ENCODE results near the gene DGCR2.
"Not testable (repeated sequence)": the region's sequence is repeated elsewhere in the genome, so short reads cannot be mapped to it uniquely, and the experiment has no call there.

The DGCR2 gene

GRCh38 chr22:18996376-18996900 lies 125.8 kb downstream of the DGCR2 start:
- DNase-seq: no peak

- no peak for DNase-seq
Measured at GRCh38 chr22:18995327-18995711, 126.9 kb downstream of the DGCR2 start.

- no peak for DNase-seq
Measured at GRCh38 chr22:18994701-18995326, 127.4 kb downstream of the DGCR2 start.

GRCh38 chr22:18994056-18994455 lies 128.2 kb downstream of the DGCR2 start:
- no peak for DNase-seq

DNA sequence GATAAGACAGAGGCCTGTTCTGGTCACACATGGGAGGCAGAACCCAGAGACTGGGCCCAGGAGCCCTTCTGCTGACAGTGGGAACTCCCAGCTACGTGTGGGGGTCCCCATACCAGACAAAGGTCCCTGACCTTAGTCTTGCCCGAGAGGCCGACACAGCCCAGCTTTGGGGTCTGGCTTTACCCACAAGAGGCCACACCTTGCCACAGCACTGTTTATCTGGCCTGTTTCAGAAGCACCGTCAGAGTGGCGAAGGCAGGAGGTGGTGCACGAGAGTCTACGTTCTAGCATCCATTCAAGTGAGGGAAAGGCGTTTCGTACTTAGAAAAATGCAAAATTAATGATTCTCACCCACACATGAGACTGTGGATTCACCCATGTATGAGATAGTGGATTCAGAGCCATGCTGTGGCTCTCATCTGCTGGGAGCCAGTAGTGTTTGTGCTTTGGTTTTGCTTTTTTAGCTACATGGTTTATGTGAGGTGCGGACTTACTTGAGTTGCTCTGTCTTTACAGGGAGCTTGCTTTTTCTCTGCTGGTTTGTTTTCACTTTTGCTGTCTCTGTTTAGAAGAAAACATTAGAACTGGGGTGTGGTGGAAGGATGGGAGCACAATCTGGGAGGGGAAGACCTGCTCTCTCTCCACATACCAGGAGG lies 129.5 kb downstream of the DGCR2 start:
- DNase-seq: no peak

DNA sequence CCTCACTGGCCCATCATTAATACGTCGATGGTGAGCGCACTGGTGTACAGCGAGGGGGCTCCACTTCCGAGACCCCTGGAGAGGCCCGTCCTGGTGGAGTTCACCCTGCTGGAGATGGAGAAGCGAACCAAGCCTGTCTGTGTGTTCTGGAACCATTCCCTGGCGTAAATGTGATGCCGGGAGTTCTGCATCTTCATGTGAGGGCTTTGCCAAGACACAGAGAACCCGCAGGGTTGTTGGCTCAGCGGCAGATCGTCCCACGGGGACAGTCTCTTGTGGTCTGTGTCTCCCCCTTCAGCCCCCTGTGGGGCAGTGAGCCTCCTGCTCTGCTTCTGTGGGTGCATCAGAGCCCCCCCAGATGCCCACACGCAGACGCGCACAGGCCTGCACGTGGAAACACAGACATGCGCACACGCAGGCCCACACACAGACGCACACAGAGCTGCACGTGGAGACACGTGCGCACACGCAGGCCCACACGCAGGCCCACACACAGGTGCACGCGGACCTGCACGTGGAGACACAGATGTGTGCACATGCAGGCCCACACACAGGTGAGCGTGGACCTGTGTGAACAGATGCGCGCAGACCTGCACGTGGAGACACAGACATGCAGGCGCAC lies 130.3 kb downstream of the DGCR2 start:
- DNase-seq: no peak

GRCh38 chr22:18991138-18991432 lies 131.1 kb downstream of the DGCR2 start:
- no peak for DNase-seq

GRCh38 chr22:18990355-18991137 lies 131.7 kb downstream of the DGCR2 start:
- DNase-seq: no peak

DNA sequence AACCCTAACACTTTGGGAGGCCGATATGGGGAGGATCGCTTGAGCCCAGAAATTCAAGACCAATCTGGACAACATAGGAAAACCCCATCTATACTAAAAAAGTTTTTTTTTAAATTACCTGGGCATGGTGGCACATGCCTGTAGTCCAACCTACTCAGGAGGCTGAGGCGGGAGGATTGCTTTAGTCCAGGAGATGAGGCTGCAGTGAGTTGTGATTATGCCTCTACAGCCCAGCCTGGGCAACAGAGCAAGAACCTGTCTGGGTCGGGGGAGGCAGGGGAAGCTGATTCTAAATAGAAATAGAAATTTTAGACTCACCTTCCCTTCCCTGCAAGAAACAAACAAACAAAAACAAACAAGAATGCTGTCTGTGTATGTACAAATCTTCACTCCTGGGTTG lies 133.3 kb downstream of the DGCR2 start:
- no peak for DNase-seq

GRCh38 chr22:18987765-18988164 lies 134.4 kb downstream of the DGCR2 start:
- peak; percentile 9 for DNase-seq

- DNase-seq: not testable (repeated sequence)
Measured at GRCh38 chr22:18987114-18987513, 135.1 kb downstream of the DGCR2 start.
